GM12878 (cell line): ENCODE results near the gene GPC5. TPM values are rescaled to one million over a fixed set of nuclear protein-coding genes. Genes with fewer than 3 reads are reported as not detected.

Source experiments
- ATAC-seq: fragments of 200-7000 bp; cut with Tn5 transposase; 3 replicates; pipeline ENCODE4 v1.9.1; 2020; ENCODE audit warnings: mild to moderate bottlenecking, moderate library complexity
- BruUV-seq: library from RNA; stranded (reverse); fragments of 400-500 nt; replicated peaks from 2 replicates; lab custom pipeline; 2021; lab: Mats Ljungman, UMichigan
- CTCF ChIA-PET: fragments of 300-600 bp; sonication (Branson Sonifier 250); formaldehyde crosslinking; extraction: SDS; loops from one replicate; lab custom pipeline; 2021; ENCODE audit warnings: inconsistent platforms; lab: Yijun Ruan, JAX
- POLR2A ChIA-PET: fragments of 350-600 bp; formaldehyde crosslinking; extraction: SDS; loops from one replicate; lab custom pipeline; 2021; ENCODE audit warnings: inconsistent platforms; lab: Charles Lee
- RAD21 ChIA-PET: fragments of 300-600 bp; sonication (Branson Sonifier 250); formaldehyde crosslinking; loops from one replicate; lab custom pipeline; 2023; ENCODE audit warnings: antibody characterized with exemption; ENCODE audit not compliant: unreplicated experiment; lab: Charles Lee
- SMC1A ChIA-PET: fragments of 300-600 bp; sonication (Branson Sonifier 250); formaldehyde crosslinking; loops from one replicate; lab custom pipeline; 2023; ENCODE audit not compliant: unreplicated experiment, uncharacterized antibody; lab: Charles Lee
- DNase-seq: peaks from one replicate; pipeline ENCODE4 v3.0.0-alpha.2; 2011; ENCODE audit warnings: low read depth, low spot score
- FAIRE-seq: peaks from 3 replicates; lab custom pipeline; 2011; peaks lifted over from hg19 to GRCh38; lab: Jason Lieb, UNC
- H2AFZ ChIP-seq: 2 replicates; pipeline ENCODE4 v1.6.0; 2011; ENCODE audit warnings: low read depth, low read length, control low read depth; ENCODE audit not compliant: control insufficient read depth
- H3K27ac ChIP-seq: 2 replicates; pipeline ENCODE4 v1.5.1; 2011; ENCODE audit warnings: control low read depth; ENCODE audit not compliant: control insufficient read depth, insufficient read depth
- H3K27me3 ChIP-seq, 2 experiments: replicated peaks in 1 of 2; 2 replicates each; pipeline versions ENCODE4 v1.6.0 to v1.6.1; 2011; ENCODE audit warnings: low read length in 1 of 2; ENCODE audit not compliant: control insufficient read depth in 2 of 2, insufficient read depth in 2 of 2
- H3K36me3 ChIP-seq, 2 experiments: 2 replicates each; pipeline ENCODE4 v1.5.1; 2011; ENCODE audit warnings: low read length in 1 of 2; ENCODE audit not compliant: control insufficient read depth in 2 of 2, insufficient read depth in 2 of 2
- H3K4me1 ChIP-seq: 2 replicates; pipeline ENCODE4 v1.6.1; 2011; ENCODE audit warnings: mild to moderate bottlenecking, low read length, moderate library complexity, mixed read lengths; ENCODE audit not compliant: control insufficient read depth, insufficient read depth
- H3K4me2 ChIP-seq: 2 replicates; pipeline ENCODE4 v1.6.0; 2011; ENCODE audit warnings: control low read depth; ENCODE audit not compliant: control insufficient read depth, insufficient read depth
- H3K4me3 ChIP-seq: fragments of 200-600 bp; sonication (generic); 2 replicates; pipeline ENCODE4 v1.5.1; 2016
- H3K79me2 ChIP-seq: 2 replicates; pipeline ENCODE4 v1.6.0; 2011; ENCODE audit warnings: low read length; ENCODE audit not compliant: control insufficient read depth, insufficient read depth
- H3K9ac ChIP-seq: 2 replicates; pipeline ENCODE4 v1.8.0; 2011; ENCODE audit warnings: low read length, control low read depth, mixed read lengths; ENCODE audit not compliant: control insufficient read depth, insufficient read depth
- H3K9me3 ChIP-seq: replicated peaks from 3 replicates; pipeline ENCODE4 v1.5.1; 2011; ENCODE audit warnings: mild to moderate bottlenecking, low read length; ENCODE audit not compliant: control insufficient read depth, insufficient read depth
- H4K20me1 ChIP-seq: 2 replicates; pipeline ENCODE4 v1.6.0; 2011; ENCODE audit not compliant: control insufficient read depth, insufficient read depth
- ATF3 ChIP-seq: IDR thresholded peaks from 2 replicates; pipeline ENCODE4 v1.6.1; 2011; ENCODE audit warnings: low read depth, mild to moderate bottlenecking, low read length, moderate library complexity, borderline replicate concordance; ENCODE audit errors: extremely low read depth
- CUX1 ChIP-seq: IDR thresholded peaks from 2 replicates; pipeline ENCODE4 v1.6.1; 2012; ENCODE audit warnings: improper control_type of control experiment, low read depth, low read length; ENCODE audit not compliant: insufficient replicate concordance
- E2F4 ChIP-seq: IDR thresholded peaks from 2 replicates; pipeline ENCODE4 v1.6.1; 2012; ENCODE audit warnings: low read depth, low read length, improper control_type of control experiment
- ETV6 ChIP-seq, 2 experiments: fragments of 450-650 bp in 1 of 2; IDR thresholded peaks in 1 of 2; conservative IDR thresholded peaks in 1 of 2; 2 replicates each; pipeline ENCODE4 v1.6.1; 2014; ENCODE audit warnings: antibody characterized with exemption in 1 of 2, borderline replicate concordance in 1 of 2, low read depth in 1 of 2, mild to moderate bottlenecking in 1 of 2, moderate library complexity in 1 of 2
- FOXK2 ChIP-seq: fragments of 450-650 bp; IDR thresholded peaks from 2 replicates; pipeline ENCODE4 v1.6.1; 2017; ENCODE audit warnings: mild to moderate bottlenecking, moderate library complexity
- HSF1 ChIP-seq: fragments of 150-350 bp; IDR thresholded peaks from 2 replicates; pipeline ENCODE4 v1.6.1; 2014; ENCODE audit warnings: mild to moderate bottlenecking, low read depth, low read length
- RUNX3 ChIP-seq: IDR thresholded peaks from 2 replicates; pipeline ENCODE4 v1.6.1; 2012; ENCODE audit warnings: low read length, inconsistent platforms
- STAT1 ChIP-seq: fragments of 450-650 bp; conservative IDR thresholded peaks from 2 replicates; pipeline ENCODE4 v1.6.1; 2014; ENCODE audit warnings: antibody characterized with exemption, mild to moderate bottlenecking
- TAF1 ChIP-seq: IDR thresholded peaks from 2 replicates; pipeline ENCODE4 v1.6.1; 2011; ENCODE audit warnings: mild to moderate bottlenecking, low read depth, low read length, borderline replicate concordance
- USF2 ChIP-seq: IDR thresholded peaks from 2 replicates; pipeline ENCODE4 v1.6.1; 2011; ENCODE audit warnings: low read depth, low read length, improper control_type of control experiment, borderline replicate concordance
- YY1 ChIP-seq: IDR thresholded peaks from 2 replicates; pipeline ENCODE4 v1.6.1; 2011; ENCODE audit warnings: low read depth, mild to moderate bottlenecking, low read length
- ZBED1 ChIP-seq: IDR thresholded peaks from 2 replicates; pipeline ENCODE4 v1.6.1; 2016; ENCODE audit warnings: borderline replicate concordance
- WGBS: methylation state at CpG from one replicate; pipeline ENCODE4 v1.1.6; 2016; ENCODE audit warnings: low lambda C conversion rate; ENCODE audit not compliant: insufficient replicate concordance, insufficient coverage; ENCODE audit errors: missing lambda C conversion rate; 5-methylcytosine and 5-hydroxymethylcytosine counted together
- in situ Hi-C: fragments of 300-500 bp; cut with MboI; formaldehyde crosslinking; loops from 9 replicates; pipeline ENCODE4 v1.14.3; 2018; ENCODE audit warnings: mixed read lengths
- intact Hi-C: fragments of 100-400 bp; cut with micrococcal nuclease; formaldehyde crosslinking; loops from one replicate; pipeline ENCODE4 v1.14.2; 2022; ENCODE audit not compliant: unreplicated experiment
- polyA plus RNA-seq, 11 experiments: library from polyadenylated mRNA; depleted of rRNA in 4 of 11; unstranded in 6 of 11; stranded (reverse) in 5 of 11; fragments of >200 nt; fragmentation: Nextera tagmentation in 4 of 11; fragmentation: Illumina TruSeq in 1 of 11; extraction: Ambion mirVana in 4 of 11; extraction: Trizol in 1 of 11; gene quantifications; 1 replicate in 1 of 11; 2 replicates in 10 of 11; pipeline versions ENCODE4 v1.2.1 to v1.2.3, GENCODE V29; 2011 to 2016; ENCODE audit warnings: inconsistent platforms in 2 of 11, missing spikeins in 2 of 11, low read depth in 1 of 11
- total RNA-seq, 4 experiments: library from RNA; depleted of rRNA in 3 of 4; stranded (reverse); fragments of >200 nt in 3 of 4; fragmentation: Illumina TruSeq in 1 of 4; extraction: Trizol in 1 of 4; gene quantifications; 2 replicates each; pipeline versions ENCODE4 v1.2.1 to v1.2.3, GENCODE V29; 2013 to 2021

Gene GPC5
- total and polyA plus RNA-seq, 10 of the 15 experiments (the other 5 are each of a cell fraction or from before 2014, with no cell fraction given), result 0.05 to 0.87 (median 0.44) TPM; not detected in 1

- ChIA-PET POLR2A (no interaction called here), RAD21 (no interaction called here), SMC1A (interaction anchor here (0.7 kb wide), 1 partner anchor 333 kb away, joined by 3 read pairs; no protein-coding TSS in a partner anchor), CTCF (interaction anchor here (0.6 to 1.1 kb wide), 3 partner anchors 13 to 127 kb away, joined by 3 to 5 read pairs (median 3); no protein-coding TSS in a partner anchor)
- Histone ChIP-seq H3K4me3 (no peak overlapping the region), H3K36me3 (no peaks in the 10 kb centered on the region), H3K27me3 (peaks cover 0 to 3% of the 10 kb centered on the region in 2 experiments; a peak in 1 of 4 replicates), H4K20me1 (no peaks in the 10 kb centered on the region), H2AFZ (no peak overlapping the region), H3K27ac (no peak overlapping the region), H3K4me1 (no peaks in the 10 kb centered on the region), H3K9ac (no peak overlapping the region), H3K9me3 (no peaks in the 10 kb centered on the region), H3K4me2 (no peak overlapping the region), H3K79me2 (no peaks in the 10 kb centered on the region)
- DNase-seq (no peak), FAIRE-seq (no peak), ATAC-seq (no peak)
- in situ Hi-C loops (loop anchor here (5.0 kb wide), 1 partner anchor 339 kb away; no protein-coding TSS in a partner anchor), intact Hi-C loops (no loop called here)
- WGBS, result 46% methylated on average over 7 of the region's 7 CpGs
- BruUV-seq, result no TSS peak
- no peak for TF ChIP-seq CUX1
- no peak for TF ChIP-seq RUNX3
- no peak for TF ChIP-seq ETV6 (conservative IDR thresholded peaks at IDR 0.05 in 1 of 2, IDR thresholded peaks at IDR 0.05 in 1 of 2; ENCODE audit: borderline replicate concordance in 1 of 2, low read depth in 1 of 2)
- no peak for TF ChIP-seq FOXK2
- no peak for TF ChIP-seq USF2
- no peak for TF ChIP-seq STAT1
- no peak for TF ChIP-seq TAF1
- no peak for TF ChIP-seq HSF1
- no peak for TF ChIP-seq YY1
- TF ChIP-seq E2F4, result no peak
- TF ChIP-seq ATF3, result no peak
- no peak for TF ChIP-seq ZBED1
Observed at GRCh38 chr13:91716436-91717065, 318.1 kb downstream of the GPC5 start.
